Measurements from ENCODE around the gene MRRF. TPM values are rescaled to one million over a fixed set of nuclear protein-coding genes. Genes with fewer than 3 reads are reported as not detected.

MRRF gene
- total and polyA plus RNA-seq, 3 donors from 2014 or later: 45.5 to 63.4 (median 54.1) TPM

- WGBS, 2 donors: 19 to 29% methylated on average over 15 to 16 of the region's 16 CpGs
- Histone ChIP-seq H3K27ac (no peak overlapping the region), H3K27me3 (no peaks in the 10 kb centered on the region), H3K36me3 (ENCODE audit: low read depth, missing control alignments) (no peaks in the 10 kb centered on the region), H3K4me1 (peaks cover 4% of the 10 kb centered on the region), H3K9me3 (no peaks in the 10 kb centered on the region), H3K4me3 (peak overlapping the region; percentile 53 to 59)
- intact Hi-C loops (cut with DNase I; ENCODE audit: low total_unique reads): no loop called here
- no peak for DNase-seq
- TF ChIP-seq CTCF (IDR thresholded peaks at IDR 0.05) (no peak), POLR2A (IDR thresholded peaks at IDR 0.05) (no peak)
Measured at GRCh38 chr9:122347348-122348287, 82.9 kb downstream of the MRRF start.

GRCh38 chr9:122348288-122348777 is 83.7 kb downstream of the MRRF start:
- H3K4me1 ChIP-seq: peaks cover 4% of the 10 kb centered on the region
- 70 to 73% methylated on average over 8 to 12 of the region's 12 CpGs for WGBS, 2 donors
- H3K4me3 ChIP-seq: no peak overlapping the region
- no peak overlapping the region for H3K27ac ChIP-seq
- intact Hi-C loops (cut with DNase I; ENCODE audit: low total_unique reads): no loop called here
- H3K27me3 ChIP-seq: no peaks in the 10 kb centered on the region
- no peaks in the 10 kb centered on the region for H3K36me3 ChIP-seq (ENCODE audit: low read depth, missing control alignments)
- no peaks in the 10 kb centered on the region for H3K9me3 ChIP-seq
- no peak for DNase-seq
- TF ChIP-seq CTCF (IDR thresholded peaks at IDR 0.05): no peak
- TF ChIP-seq POLR2A (IDR thresholded peaks at IDR 0.05): no peak

GRCh38 chr9:122348791-122349190 is 84.1 kb downstream of the MRRF start:
- intact Hi-C loops (cut with DNase I; ENCODE audit: low total_unique reads): no loop called here
- peaks cover 4% of the 10 kb centered on the region for H3K4me1 ChIP-seq
- TF ChIP-seq CTCF (IDR thresholded peaks at IDR 0.05) (no peak), POLR2A (IDR thresholded peaks at IDR 0.05) (no peak)
- DNase-seq: no peak
- WGBS, 2 donors: 80 to 81% methylated on average over 2 of the region's 2 CpGs
- no peaks in the 10 kb centered on the region for H3K36me3 ChIP-seq (ENCODE audit: low read depth, missing control alignments)
- H3K27me3 ChIP-seq: no peaks in the 10 kb centered on the region
- H3K9me3 ChIP-seq: no peaks in the 10 kb centered on the region
- H3K27ac ChIP-seq: no peak overlapping the region
- no peak overlapping the region for H3K4me3 ChIP-seq

- no peaks in the 10 kb centered on the region for H3K27me3 ChIP-seq
- intact Hi-C loops (cut with DNase I; ENCODE audit: low total_unique reads): no loop called here
- H3K4me1 ChIP-seq: peaks cover 4% of the 10 kb centered on the region
- H3K36me3 ChIP-seq (ENCODE audit: low read depth, missing control alignments): no peaks in the 10 kb centered on the region
- H3K9me3 ChIP-seq: no peaks in the 10 kb centered on the region
- 78 to 88% methylated on average over 4 of the region's 4 CpGs for WGBS, 2 donors
- TF ChIP-seq POLR2A (IDR thresholded peaks at IDR 0.05): no peak
- no peak for TF ChIP-seq CTCF (IDR thresholded peaks at IDR 0.05)
- DNase-seq: no peak
- no peak overlapping the region for H3K4me3 ChIP-seq
- H3K27ac ChIP-seq: no peak overlapping the region
Measured at GRCh38 chr9:122349201-122349600, 84.5 kb downstream of the MRRF start.
